Fibroblast of villous mesenchyme (primary cell): ENCODE data around the gene HCFC1. TPM values are rescaled to one million over a fixed set of nuclear protein-coding genes. Genes with fewer than 3 reads are reported as not detected.

ENCODE experiments used
- small RNA-seq: library from RNA; depleted of rRNA; stranded (forward); fragments of <200 nt; gene quantifications from one replicate; pipeline ENCODE3, GENCODE V24; 2012
- total RNA-seq: library from RNA; depleted of rRNA; stranded (reverse); fragments of >200 nt; gene quantifications from 2 replicates; pipeline ENCODE4 v1.2.3, GENCODE V29; 2012

The HCFC1 gene
- total RNA-seq, 1 donor = 28.1 TPM

Small RNA genes within 50 kb of the gene (small RNA-seq; reads per million reads assigned to genes)
- gene MIR3202-1 = not detected

Other genes with a start within 250 kb of the HCFC1 start
- gene BCAP31, start 247.4 kb downstream of the HCFC1 start, total RNA-seq = 105 and 127 TPM in 2 replicates
- 15.5 and 19.3 TPM in 2 replicates for gene ABCD1, start 247.0 kb downstream of the HCFC1 start, total RNA-seq
- 3.0 and 3.5 TPM in 2 replicates for gene PLXNB3, start 207.6 kb downstream of the HCFC1 start, total RNA-seq
- 0.86 and 0.97 TPM in 2 replicates for gene SRPK3, start 190.8 kb downstream of the HCFC1 start, total RNA-seq
- gene IDH3G, start 177.4 kb downstream of the HCFC1 start, total RNA-seq = 37.4 and 40.2 TPM in 2 replicates
- 122 and 133 TPM in 2 replicates for gene SSR4, start 177.2 kb downstream of the HCFC1 start, total RNA-seq
- 0.32 and 0.43 TPM in 2 replicates for gene PDZD4, start 141.3 kb downstream of the HCFC1 start, total RNA-seq
- 16.4 and 54.4 TPM in 2 replicates for gene L1CAM, start 85.6 kb downstream of the HCFC1 start, total RNA-seq
- gene AVPR2, start 67.1 kb downstream of the HCFC1 start, total RNA-seq = under 0.01 TPM in 1 of 2 replicates, not detected in the other
- 3.0 and 5.2 TPM in 2 replicates for gene ARHGAP4, start 45.6 kb downstream of the HCFC1 start, total RNA-seq
- 59.9 and 62.2 TPM in 2 replicates for gene NAA10, start 36.8 kb downstream of the HCFC1 start, total RNA-seq
- 4.3 and 12.6 TPM in 2 replicates for gene RENBP, start 27.2 kb downstream of the HCFC1 start, total RNA-seq
- 5.2 and 7.1 TPM in 2 replicates for gene TMEM187, start 936 bp upstream of the HCFC1 start, total RNA-seq
- gene IRAK1, start 48.1 kb upstream of the HCFC1 start, total RNA-seq = 62.6 and 102 TPM in 2 replicates
- 25.1 and 28.5 TPM in 2 replicates for gene MECP2, start 125.9 kb upstream of the HCFC1 start, total RNA-seq
- not detected in 2 replicates for gene OPN1LW, start 172.4 kb upstream of the HCFC1 start, total RNA-seq
- not detected in 2 replicates for gene OPN1MW, start 210.8 kb upstream of the HCFC1 start, total RNA-seq
- not detected in 2 replicates for gene OPN1MW2, start 247.9 kb upstream of the HCFC1 start, total RNA-seq